Transverse colon (tissue), 4 donors: ENCODE data around the gene ESF1.

Experiments used
- POLR2AphosphoS5 ChIP-seq, 3 donors: sonication (generic); formaldehyde crosslinking; IDR thresholded peaks; one replicate each; pipeline ENCODE4 v1.6.1; 2016; ENCODE audit warnings: antibody characterized with exemption in 3 of 3
- TF ChIP-seq, protein P1 (sequence below), 5 experiments: fragments of 200-600 bp in 3 of 5; fragments of 450-650 bp in 2 of 5; sonication (generic) in 3 of 5; IDR thresholded peaks; 1 replicate in 2 of 5; 2 replicates in 3 of 5; pipeline ENCODE4 v1.5.1; 2016 to 2017; ENCODE audit warnings: antibody characterized with exemption in 5 of 5, inconsistent platforms in 3 of 5, mild to moderate bottlenecking in 2 of 5, moderate library complexity in 1 of 5

DNA sequence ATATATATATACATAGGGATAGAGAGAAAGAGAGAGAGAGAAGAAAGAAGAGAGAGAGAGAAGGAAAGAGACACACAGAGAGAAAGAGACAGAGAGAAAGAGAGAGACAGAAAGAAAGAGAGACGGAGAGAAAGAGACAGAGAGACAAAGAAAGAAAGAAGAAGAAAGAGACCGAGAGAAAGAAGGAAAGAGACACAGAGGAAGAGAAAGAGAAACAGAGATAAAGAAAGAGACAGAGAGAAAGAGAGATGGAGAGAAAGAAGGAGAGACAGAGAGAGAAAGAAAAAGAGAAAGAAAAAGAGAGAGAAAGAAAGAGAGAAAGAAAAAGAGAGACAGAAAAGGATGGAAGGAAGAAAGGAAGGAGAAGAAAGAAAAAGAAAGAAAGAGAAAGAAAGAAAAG lies 99.1 kb downstream of the ESF1 start:
- TF ChIP-seq, protein P1, sequence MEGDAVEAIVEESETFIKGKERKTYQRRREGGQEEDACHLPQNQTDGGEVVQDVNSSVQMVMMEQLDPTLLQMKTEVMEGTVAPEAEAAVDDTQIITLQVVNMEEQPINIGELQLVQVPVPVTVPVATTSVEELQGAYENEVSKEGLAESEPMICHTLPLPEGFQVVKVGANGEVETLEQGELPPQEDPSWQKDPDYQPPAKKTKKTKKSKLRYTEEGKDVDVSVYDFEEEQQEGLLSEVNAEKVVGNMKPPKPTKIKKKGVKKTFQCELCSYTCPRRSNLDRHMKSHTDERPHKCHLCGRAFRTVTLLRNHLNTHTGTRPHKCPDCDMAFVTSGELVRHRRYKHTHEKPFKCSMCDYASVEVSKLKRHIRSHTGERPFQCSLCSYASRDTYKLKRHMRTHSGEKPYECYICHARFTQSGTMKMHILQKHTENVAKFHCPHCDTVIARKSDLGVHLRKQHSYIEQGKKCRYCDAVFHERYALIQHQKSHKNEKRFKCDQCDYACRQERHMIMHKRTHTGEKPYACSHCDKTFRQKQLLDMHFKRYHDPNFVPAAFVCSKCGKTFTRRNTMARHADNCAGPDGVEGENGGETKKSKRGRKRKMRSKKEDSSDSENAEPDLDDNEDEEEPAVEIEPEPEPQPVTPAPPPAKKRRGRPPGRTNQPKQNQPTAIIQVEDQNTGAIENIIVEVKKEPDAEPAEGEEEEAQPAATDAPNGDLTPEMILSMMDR (IDR thresholded peaks at IDR 0.05): no peak
- TF ChIP-seq POLR2AphosphoS5 (IDR thresholded peaks at IDR 0.05): no peak
